Coronary artery (tissue), 2 donors: ENCODE results near the gene NTM.

Experiments
- DNase-seq: peaks from one replicate; pipeline ENCODE4 v3.0.0-alpha.2; 2017; ENCODE audit warnings: low spot score
- H3K27ac ChIP-seq, 2 donors: fragments of 200-600 bp; sonication (generic); one replicate each; pipeline ENCODE4 v1.5.1; 2016 to 2019
- H3K4me3 ChIP-seq: fragments of 200-600 bp; sonication (generic); 2 replicates; pipeline ENCODE4 v1.5.1; 2016; ENCODE audit warnings: mild to moderate bottlenecking, moderate library complexity
- TF ChIP-seq, protein P1 (sequence below): fragments of 200-600 bp; sonication (generic); IDR thresholded peaks from one replicate; pipeline ENCODE4 v1.5.1; 2019; ENCODE audit warnings: antibody characterized with exemption

NTM gene

DNA sequence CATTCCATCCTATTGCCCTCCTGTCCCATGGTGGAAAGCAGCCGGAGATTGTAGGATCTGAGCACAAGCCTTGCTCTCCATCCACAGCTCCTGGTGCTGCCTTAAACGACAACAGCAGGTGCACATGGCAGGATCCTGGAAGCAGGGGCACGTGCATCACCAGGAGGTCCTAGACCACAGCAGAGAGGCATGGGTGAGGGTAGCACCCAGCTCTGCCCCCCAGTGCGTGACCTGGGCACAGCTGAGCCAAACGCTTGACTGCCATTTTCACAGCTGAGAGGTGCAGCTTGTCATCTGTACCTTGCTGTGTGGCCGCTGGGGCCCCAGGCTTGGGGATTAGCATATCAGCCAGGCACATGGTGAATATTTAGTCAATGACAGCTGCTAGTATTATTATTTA is 92.7 kb downstream of the NTM start:
- Histone ChIP-seq H3K27ac (no peak overlapping the region), H3K4me3 (no peak overlapping the region)
- no peak for DNase-seq
- TF ChIP-seq, protein P1, sequence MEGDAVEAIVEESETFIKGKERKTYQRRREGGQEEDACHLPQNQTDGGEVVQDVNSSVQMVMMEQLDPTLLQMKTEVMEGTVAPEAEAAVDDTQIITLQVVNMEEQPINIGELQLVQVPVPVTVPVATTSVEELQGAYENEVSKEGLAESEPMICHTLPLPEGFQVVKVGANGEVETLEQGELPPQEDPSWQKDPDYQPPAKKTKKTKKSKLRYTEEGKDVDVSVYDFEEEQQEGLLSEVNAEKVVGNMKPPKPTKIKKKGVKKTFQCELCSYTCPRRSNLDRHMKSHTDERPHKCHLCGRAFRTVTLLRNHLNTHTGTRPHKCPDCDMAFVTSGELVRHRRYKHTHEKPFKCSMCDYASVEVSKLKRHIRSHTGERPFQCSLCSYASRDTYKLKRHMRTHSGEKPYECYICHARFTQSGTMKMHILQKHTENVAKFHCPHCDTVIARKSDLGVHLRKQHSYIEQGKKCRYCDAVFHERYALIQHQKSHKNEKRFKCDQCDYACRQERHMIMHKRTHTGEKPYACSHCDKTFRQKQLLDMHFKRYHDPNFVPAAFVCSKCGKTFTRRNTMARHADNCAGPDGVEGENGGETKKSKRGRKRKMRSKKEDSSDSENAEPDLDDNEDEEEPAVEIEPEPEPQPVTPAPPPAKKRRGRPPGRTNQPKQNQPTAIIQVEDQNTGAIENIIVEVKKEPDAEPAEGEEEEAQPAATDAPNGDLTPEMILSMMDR: no peak

DNA sequence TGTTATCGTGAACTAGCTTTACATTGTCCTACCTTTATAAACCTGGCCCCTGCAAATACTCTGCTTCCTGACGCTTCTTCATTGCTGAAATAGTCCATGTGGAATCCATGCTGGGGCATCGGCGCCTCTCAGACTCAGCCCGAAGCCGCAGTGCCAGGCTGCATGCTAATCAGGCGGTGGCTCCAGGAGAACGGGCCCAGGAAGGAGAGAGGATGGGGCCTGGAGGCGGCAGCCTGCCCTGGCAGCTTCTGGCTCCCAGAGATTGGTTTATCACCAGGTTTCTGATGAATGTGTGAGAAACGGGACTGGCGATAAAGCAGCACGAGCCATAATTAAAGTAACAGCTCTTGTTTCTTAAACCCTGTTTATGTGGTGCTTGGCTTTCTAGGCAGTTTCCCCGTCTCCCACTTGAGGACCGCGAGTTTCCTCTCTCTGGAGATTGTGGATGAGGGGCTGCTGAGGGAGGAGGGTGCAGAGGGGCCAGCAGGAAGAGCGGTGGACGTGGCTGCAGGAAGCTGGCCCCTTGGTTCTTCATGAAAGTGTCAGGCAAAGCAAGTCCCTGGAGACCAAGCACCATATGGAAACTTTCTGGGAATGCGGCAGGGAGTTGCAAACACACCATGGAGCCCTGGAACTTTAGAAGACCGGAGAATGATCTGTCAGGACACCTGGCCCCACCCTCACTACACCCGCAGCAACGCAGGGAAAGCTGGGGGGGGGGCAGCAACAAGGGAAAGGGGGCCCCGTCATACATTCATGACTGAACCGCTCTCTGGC is 93.4 kb downstream of the NTM start:
- Histone ChIP-seq H3K27ac (no peak overlapping the region), H3K4me3 (no peak overlapping the region)
- TF ChIP-seq, protein P1: no peak
- DNase-seq: no peak

DNA sequence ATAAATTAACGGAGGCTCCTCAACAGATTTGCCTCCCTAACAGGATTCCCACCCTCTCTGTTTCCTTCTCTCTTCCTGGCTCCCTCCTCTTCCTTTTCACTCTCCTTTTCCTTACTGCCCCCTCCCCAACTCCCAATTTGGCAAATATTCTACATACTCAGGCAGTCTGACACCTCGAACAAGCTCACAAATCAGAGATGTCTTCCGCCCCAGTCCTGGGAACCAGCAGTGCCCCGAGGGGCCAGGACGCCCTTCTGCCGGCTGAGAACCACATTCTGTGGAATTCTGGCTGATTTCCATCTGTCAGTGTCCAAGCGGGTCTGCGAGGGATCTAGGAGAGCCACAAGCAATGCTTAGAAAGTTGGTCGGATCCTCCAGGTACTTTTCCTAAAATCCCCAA is 94.0 kb downstream of the NTM start:
- H3K4me3 ChIP-seq: no peak overlapping the region
- no peak for DNase-seq
- TF ChIP-seq, protein P1: no peak
- no peak overlapping the region for H3K27ac ChIP-seq

DNA sequence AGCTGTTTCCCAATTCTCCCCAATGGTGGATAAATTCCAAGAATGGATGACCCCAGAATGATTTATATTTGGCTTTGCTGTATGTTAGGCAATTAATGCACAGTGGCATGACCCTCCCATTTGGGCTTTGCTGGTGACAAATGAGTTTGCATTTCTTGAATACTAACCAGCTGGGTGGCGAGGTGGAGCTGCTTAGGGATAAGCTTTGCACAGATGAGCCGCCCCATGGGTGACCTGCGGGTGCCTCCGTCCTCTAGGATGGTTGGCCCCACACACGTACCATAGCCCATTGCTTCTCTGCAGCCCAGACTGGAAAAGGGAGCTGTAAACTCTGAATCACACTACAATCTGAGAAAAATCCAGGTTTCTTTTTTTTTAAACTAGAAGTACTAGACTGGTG is 94.6 kb downstream of the NTM start:
- H3K4me3 ChIP-seq: no peak overlapping the region
- TF ChIP-seq, protein P1: no peak
- H3K27ac ChIP-seq: no peak overlapping the region
- no peak for DNase-seq

DNA sequence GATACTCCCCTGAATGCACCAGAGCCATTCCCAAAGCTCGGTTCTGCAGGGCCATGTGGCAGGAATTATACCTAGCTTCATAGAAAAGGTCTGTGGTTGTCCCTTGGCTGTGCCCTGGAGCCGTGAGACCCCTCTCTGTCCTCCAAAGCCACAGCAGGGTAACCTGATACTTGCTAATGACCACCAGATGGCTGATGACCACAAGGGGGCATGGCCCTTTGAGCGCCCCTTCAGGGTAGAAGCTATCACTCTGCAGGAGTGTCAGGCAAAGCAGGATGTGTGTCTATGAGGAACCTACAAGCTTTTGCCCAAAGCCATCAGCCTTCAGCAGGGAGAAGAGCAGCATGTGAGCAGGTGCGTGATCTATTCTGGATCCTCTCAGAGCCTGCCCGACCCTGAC is 95.3 kb downstream of the NTM start:
- TF ChIP-seq, protein P1: no peak
- no peak overlapping the region for H3K27ac ChIP-seq
- H3K4me3 ChIP-seq: no peak overlapping the region
- no peak for DNase-seq

DNA sequence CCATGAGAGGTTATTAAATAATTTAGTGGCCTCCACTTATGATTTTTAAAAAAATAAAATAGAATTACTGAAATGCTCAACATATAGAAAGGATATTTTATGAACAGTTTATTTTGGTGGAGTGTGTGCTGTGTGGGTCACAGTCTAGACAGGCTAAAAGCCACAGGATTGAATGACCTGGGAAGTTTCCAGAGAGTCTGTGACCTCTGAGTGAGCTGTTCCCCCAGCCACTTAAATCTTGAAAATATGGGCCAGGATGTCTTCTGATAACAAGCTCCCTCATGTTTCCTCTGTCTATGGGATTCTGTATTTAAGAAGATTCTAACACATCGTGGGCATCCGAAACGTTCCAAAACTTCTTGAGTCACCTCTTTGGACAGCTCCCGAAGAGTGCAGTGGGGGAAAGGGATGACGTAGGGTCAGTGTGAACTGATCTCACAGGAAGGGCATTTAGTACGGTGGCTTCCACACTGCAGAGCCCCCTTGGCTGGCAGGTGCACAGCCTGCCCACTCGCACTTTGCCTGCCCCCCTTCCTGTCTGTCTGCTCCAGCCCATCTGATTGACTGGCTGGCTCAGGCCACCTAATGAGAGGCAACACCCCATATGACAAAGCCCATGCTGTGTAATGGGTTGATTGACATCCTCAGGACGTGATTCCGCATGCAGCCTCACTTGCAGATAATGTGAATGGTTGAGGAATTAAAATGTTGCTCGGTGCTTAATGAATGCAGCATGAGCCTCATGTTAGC is 97.4 kb downstream of the NTM start:
- TF ChIP-seq, protein P1: no peak
- H3K4me3 ChIP-seq: no peak overlapping the region
- DNase-seq: no peak
- no peak overlapping the region for H3K27ac ChIP-seq

DNA sequence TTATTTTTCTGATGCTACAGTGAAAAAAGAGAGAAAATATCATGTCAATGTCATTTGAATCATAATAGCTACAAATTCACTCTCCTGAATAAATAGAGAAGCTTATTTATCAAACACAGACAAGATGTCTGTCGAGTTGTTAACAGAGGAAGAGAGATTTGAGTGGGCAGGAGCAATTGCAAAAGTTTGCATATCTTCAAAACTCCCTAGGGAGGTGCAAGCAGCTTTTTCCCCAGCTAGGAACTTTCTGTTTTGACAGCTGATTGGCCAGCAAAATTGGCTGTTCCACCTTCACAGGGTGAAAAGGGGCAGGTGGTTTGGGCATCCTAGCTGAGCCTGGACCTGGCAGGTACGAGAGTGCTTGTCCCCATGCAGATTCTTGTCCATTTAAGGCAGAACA is 98.2 kb downstream of the NTM start:
- DNase-seq: no peak
- TF ChIP-seq, protein P1: no peak
- Histone ChIP-seq H3K4me3 (no peak overlapping the region), H3K27ac (no peak overlapping the region)
